NB4 (cell line): ENCODE results near the gene GRHL3.

ENCODE experiments used
- CTCF ChIP-seq: IDR thresholded peaks from one replicate; pipeline ENCODE4 v1.5.1; 2012; ENCODE audit warnings: low read depth, low read length
- MYC ChIP-seq: IDR thresholded peaks from 2 replicates; pipeline ENCODE4 v1.6.1; 2011; ENCODE audit warnings: low read depth, low read length
- POLR2A ChIP-seq: IDR thresholded peaks from 2 replicates; pipeline ENCODE4 v1.6.1; 2011; ENCODE audit warnings: mild to moderate bottlenecking; ENCODE audit not compliant: insufficient read length; ENCODE audit errors: extremely low read depth

GRCh38 chr1:24369199-24369598 lies 50.0 kb downstream of the GRHL3 start:
- TF ChIP-seq POLR2A (no peak), CTCF (no peak), MYC (no peak)
